ENCODE results near the gene CAB39. TPM values are rescaled to one million over a fixed set of nuclear protein-coding genes. Genes with fewer than 3 reads are reported as not detected.

Gene CAB39
- polyA plus RNA-seq, 1 experiment: 23.6 TPM

DNA sequence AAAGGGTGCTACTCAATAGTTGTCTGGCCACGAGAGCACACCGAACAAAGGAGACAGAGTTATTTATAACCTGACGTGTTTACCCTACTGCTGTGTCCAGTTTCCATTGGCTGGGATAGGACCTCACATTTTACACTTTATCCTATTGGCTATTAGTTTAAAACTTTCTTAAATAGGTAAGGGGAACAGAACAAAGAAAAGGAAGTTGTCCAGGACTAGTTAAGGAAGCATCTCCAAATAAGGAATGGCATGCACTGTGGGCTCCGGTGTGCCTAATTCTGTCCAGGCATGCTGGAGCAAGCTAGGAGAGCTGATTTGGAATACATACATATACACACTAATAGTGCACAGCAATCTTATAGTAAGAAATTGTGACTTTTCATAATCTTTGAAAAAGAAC lies 72.2 kb downstream of the CAB39 start:
- DNase-seq (ENCODE audit: low read depth): no peak
- ChIA-PET POLR2A (no interaction called here), CTCF (no interaction called here)
- Histone ChIP-seq H3K36me3 (ENCODE audit: control insufficient read depth, insufficient read depth, low read length) (peaks cover 3% of the 10 kb centered on the region), H3K27me3 (ENCODE audit: control insufficient read depth, insufficient read depth, low read length) (no peaks in the 10 kb centered on the region), H3K4me3 (ENCODE audit: low read depth, low read length) (no peak overlapping the region)
- TF ChIP-seq, protein P1, sequence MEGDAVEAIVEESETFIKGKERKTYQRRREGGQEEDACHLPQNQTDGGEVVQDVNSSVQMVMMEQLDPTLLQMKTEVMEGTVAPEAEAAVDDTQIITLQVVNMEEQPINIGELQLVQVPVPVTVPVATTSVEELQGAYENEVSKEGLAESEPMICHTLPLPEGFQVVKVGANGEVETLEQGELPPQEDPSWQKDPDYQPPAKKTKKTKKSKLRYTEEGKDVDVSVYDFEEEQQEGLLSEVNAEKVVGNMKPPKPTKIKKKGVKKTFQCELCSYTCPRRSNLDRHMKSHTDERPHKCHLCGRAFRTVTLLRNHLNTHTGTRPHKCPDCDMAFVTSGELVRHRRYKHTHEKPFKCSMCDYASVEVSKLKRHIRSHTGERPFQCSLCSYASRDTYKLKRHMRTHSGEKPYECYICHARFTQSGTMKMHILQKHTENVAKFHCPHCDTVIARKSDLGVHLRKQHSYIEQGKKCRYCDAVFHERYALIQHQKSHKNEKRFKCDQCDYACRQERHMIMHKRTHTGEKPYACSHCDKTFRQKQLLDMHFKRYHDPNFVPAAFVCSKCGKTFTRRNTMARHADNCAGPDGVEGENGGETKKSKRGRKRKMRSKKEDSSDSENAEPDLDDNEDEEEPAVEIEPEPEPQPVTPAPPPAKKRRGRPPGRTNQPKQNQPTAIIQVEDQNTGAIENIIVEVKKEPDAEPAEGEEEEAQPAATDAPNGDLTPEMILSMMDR (IDR thresholded peaks at IDR 0.05; ENCODE audit: insufficient read depth, low read depth, low read length): no peak

DNA sequence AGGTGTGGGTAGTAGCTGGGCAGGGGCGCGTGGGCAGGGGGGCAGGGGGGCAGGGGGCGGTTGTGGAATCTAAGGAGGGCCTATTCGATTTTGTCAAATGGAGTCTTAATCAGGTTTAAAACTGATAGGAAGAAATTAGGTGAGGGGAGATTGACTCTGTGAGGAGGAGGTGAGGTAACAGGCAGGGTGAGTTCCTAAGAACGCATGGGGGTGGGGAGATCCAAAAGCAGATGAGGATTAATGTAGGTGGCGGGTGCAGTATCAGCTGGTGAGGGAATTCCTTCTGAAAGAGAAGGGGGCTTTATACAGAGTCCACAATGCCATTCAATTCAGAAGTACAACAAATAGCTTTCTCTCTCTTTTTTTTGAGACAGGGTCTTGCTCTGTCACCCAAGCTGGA lies 72.7 kb downstream of the CAB39 start:
- ChIA-PET POLR2A (no interaction called here), CTCF (interaction anchor here (0.6 kb wide), 1 partner anchor 10 kb away, joined by 3 read pairs; no protein-coding TSS in a partner anchor)
- H3K4me3 ChIP-seq (ENCODE audit: low read depth, low read length): no peak overlapping the region
- peaks cover 5% of the 10 kb centered on the region for H3K36me3 ChIP-seq (ENCODE audit: control insufficient read depth, insufficient read depth, low read length)
- DNase-seq (ENCODE audit: low read depth): no peak
- TF ChIP-seq, protein P1 (IDR thresholded peaks at IDR 0.05; ENCODE audit: insufficient read depth, low read depth, low read length): no peak
- no peaks in the 10 kb centered on the region for H3K27me3 ChIP-seq (ENCODE audit: control insufficient read depth, insufficient read depth, low read length)

DNA sequence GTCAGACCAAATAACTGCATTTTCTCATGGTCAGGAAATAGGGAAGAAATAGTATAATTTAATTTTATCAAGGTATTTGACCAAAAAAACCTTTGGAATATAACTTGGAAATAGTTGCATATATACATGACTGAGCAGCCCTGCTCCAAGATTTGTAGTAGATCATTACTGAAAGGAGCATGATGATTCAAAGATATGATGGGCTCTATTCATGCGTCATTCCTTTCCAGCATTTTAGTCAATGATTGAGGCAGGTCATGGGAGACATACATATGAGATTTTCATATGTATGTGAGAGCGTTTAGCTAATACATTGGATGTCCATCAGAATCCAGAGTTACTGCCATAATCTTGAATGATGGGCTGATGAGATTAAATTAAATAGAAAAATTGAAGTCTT lies 74.5 kb downstream of the CAB39 start:
- H3K4me3 ChIP-seq (ENCODE audit: low read depth, low read length): no peak overlapping the region
- no peaks in the 10 kb centered on the region for H3K27me3 ChIP-seq (ENCODE audit: control insufficient read depth, insufficient read depth, low read length)
- ChIA-PET POLR2A (no interaction called here), CTCF (interaction anchor here (0.8 kb wide), 1 partner anchor 19 kb away, joined by 3 read pairs; no protein-coding TSS in a partner anchor)
- DNase-seq (ENCODE audit: low read depth): no peak
- TF ChIP-seq, protein P1 (IDR thresholded peaks at IDR 0.05; ENCODE audit: insufficient read depth, low read depth, low read length): no peak
- H3K36me3 ChIP-seq (ENCODE audit: control insufficient read depth, insufficient read depth, low read length): peaks cover 6% of the 10 kb centered on the region

DNA sequence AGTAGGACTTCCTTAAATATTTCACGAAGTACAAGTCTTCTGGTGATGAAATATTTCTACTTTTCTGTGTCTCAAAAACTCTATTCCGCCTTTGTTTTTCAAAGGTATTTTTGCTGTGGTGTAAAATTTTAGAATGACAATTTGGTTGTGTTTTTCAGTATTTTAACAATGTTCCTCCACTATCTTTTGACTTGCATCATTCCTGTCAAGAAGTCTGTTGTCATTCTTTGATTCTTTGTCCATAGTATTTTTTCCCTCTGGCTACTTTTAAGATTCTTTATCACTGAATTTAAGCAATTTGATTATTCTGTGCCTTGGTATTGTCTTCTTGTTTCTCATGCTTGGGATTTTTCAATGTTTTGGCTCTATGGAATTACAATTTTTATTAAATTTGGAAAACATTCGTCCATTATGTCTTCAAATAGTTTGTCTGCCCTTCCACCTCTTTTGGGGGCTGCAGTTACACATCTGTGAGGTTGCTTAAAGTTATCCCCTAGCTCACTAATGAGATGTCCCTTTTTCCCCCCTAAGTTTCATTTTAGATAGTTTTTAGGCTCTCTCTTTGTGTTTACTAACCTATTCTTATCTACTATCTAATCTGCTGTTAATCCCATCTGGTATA lies 76.0 kb downstream of the CAB39 start:
- ChIA-PET POLR2A (no interaction called here), CTCF (no interaction called here)
- TF ChIP-seq, protein P1 (IDR thresholded peaks at IDR 0.05; ENCODE audit: insufficient read depth, low read depth, low read length): no peak
- H3K36me3 ChIP-seq (ENCODE audit: control insufficient read depth, insufficient read depth, low read length): peaks cover 4% of the 10 kb centered on the region; the same call in 1 of the 2 replicates
- H3K27me3 ChIP-seq (ENCODE audit: control insufficient read depth, insufficient read depth, low read length): no peaks in the 10 kb centered on the region
- no peak for DNase-seq (ENCODE audit: low read depth)
- H3K4me3 ChIP-seq (ENCODE audit: low read depth, low read length): no peak overlapping the region

DNA sequence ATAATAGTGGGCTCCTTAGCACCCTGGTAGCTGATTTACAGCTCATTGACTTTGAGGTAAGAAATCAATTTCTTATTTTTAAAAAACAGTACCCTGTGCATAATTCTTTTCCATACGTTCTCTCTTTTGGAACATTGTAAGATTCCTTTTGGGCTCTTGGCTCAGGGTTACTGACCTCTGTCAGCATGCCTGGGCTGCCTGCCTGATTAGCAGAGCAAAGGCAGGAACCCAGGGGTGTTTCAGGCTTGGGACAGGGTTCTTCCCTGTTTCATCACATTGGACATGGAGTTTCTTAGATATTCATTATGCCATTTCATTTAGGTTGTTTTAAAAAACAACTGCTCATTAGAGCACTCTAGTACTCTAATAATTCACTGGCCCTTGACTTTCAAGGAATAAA lies 78.3 kb downstream of the CAB39 start:
- TF ChIP-seq, protein P1 (IDR thresholded peaks at IDR 0.05; ENCODE audit: insufficient read depth, low read depth, low read length): no peak
- no peaks in the 10 kb centered on the region for H3K27me3 ChIP-seq (ENCODE audit: control insufficient read depth, insufficient read depth, low read length)
- H3K4me3 ChIP-seq (ENCODE audit: low read depth, low read length): no peak overlapping the region
- ChIA-PET CTCF (interaction anchor here (0.7 to 1.5 kb wide), 2 partner anchors 8 to 24 kb away, joined by 3 to 4 read pairs; no protein-coding TSS in a partner anchor), POLR2A (no interaction called here)
- DNase-seq (ENCODE audit: low read depth): no peak
- H3K36me3 ChIP-seq (ENCODE audit: control insufficient read depth, insufficient read depth, low read length): peaks cover 6% of the 10 kb centered on the region; the same call in 1 of the 2 replicates
